ENCODE results near the gene PPME1.

PPME1 gene

GRCh38 chr11:74132833-74133232 is 38.3 kb upstream of the PPME1 start:
- Histone ChIP-seq H4K20me1 (ENCODE audit: insufficient read depth, low read length) (no peaks in the 10 kb centered on the region), H3K27me3 (ENCODE audit: insufficient read depth, low read length) (no peaks in the 10 kb centered on the region), H3K9me2 (ENCODE audit: low read depth, low read length) (no peaks in the 10 kb centered on the region), H3K4me1 (ENCODE audit: insufficient read depth, low read length, severe bottlenecking) (no peaks in the 10 kb centered on the region), H2AFZ (ENCODE audit: low read length) (no peak overlapping the region), H3K9me3 (ENCODE audit: low read length) (no peaks in the 10 kb centered on the region), H3K36me3 (ENCODE audit: insufficient read depth, low read length) (peaks cover 65% of the 10 kb centered on the region), H3K4me2 (ENCODE audit: low read length) (no peak overlapping the region), H3K27ac (ENCODE audit: low read depth, low read length, poor library complexity, severe bottlenecking) (no peak overlapping the region), H3F3A (ENCODE audit: insufficient read depth, low read length) (no peaks in the 10 kb centered on the region), H3K9ac (ENCODE audit: low read length) (no peak overlapping the region), H3K4me3 (ENCODE audit: low read depth, low read length, poor library complexity, severe bottlenecking) (no peak overlapping the region), H3K79me2 (ENCODE audit: insufficient read depth, low read length) (no peaks in the 10 kb centered on the region)
- TF ChIP-seq EZH2 (IDR thresholded peaks at IDR 0.05; ENCODE audit: borderline replicate concordance, low read length), result no peak
- TF ChIP-seq, protein P1, sequence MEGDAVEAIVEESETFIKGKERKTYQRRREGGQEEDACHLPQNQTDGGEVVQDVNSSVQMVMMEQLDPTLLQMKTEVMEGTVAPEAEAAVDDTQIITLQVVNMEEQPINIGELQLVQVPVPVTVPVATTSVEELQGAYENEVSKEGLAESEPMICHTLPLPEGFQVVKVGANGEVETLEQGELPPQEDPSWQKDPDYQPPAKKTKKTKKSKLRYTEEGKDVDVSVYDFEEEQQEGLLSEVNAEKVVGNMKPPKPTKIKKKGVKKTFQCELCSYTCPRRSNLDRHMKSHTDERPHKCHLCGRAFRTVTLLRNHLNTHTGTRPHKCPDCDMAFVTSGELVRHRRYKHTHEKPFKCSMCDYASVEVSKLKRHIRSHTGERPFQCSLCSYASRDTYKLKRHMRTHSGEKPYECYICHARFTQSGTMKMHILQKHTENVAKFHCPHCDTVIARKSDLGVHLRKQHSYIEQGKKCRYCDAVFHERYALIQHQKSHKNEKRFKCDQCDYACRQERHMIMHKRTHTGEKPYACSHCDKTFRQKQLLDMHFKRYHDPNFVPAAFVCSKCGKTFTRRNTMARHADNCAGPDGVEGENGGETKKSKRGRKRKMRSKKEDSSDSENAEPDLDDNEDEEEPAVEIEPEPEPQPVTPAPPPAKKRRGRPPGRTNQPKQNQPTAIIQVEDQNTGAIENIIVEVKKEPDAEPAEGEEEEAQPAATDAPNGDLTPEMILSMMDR (IDR thresholded peaks at IDR 0.05; ENCODE audit: low read length), result no peak

- no peaks in the 10 kb centered on the region for H3K9me2 ChIP-seq (ENCODE audit: low read depth, low read length)
Measured at GRCh38 chr11:74133436-74133835, 37.7 kb upstream of the PPME1 start.

GRCh38 chr11:74134661-74135060 is 36.4 kb upstream of the PPME1 start:
- Histone ChIP-seq H3K4me2 (ENCODE audit: low read length) (no peak overlapping the region), H4K20me1 (ENCODE audit: insufficient read depth, low read length) (no peaks in the 10 kb centered on the region), H2AFZ (ENCODE audit: low read length) (no peak overlapping the region), H3K9me3 (ENCODE audit: low read length) (no peaks in the 10 kb centered on the region), H3K9me2 (ENCODE audit: low read depth, low read length) (no peaks in the 10 kb centered on the region), H3K36me3 (ENCODE audit: insufficient read depth, low read length) (peaks cover 83% of the 10 kb centered on the region), H3K79me2 (ENCODE audit: insufficient read depth, low read length) (no peaks in the 10 kb centered on the region), H3K9ac (ENCODE audit: low read length) (no peak overlapping the region), H3K27me3 (ENCODE audit: insufficient read depth, low read length) (no peaks in the 10 kb centered on the region), H3K27ac (ENCODE audit: low read depth, low read length, poor library complexity, severe bottlenecking) (no peak overlapping the region), H3F3A (ENCODE audit: insufficient read depth, low read length) (no peaks in the 10 kb centered on the region), H3K4me3 (ENCODE audit: low read depth, low read length, poor library complexity, severe bottlenecking) (no peak overlapping the region), H3K4me1 (ENCODE audit: insufficient read depth, low read length, severe bottlenecking) (no peaks in the 10 kb centered on the region)
- TF ChIP-seq EZH2 (IDR thresholded peaks at IDR 0.05; ENCODE audit: borderline replicate concordance, low read length), result no peak
- TF ChIP-seq, protein P1 (IDR thresholded peaks at IDR 0.05; ENCODE audit: low read length), result no peak

More at GRCh38 chr11:74133436-74133835, 37.7 kb upstream of the PPME1 start:
- no peak overlapping the region for H3K27ac ChIP-seq (ENCODE audit: low read depth, low read length, poor library complexity, severe bottlenecking)
- H3K27me3 ChIP-seq (ENCODE audit: insufficient read depth, low read length), result no peaks in the 10 kb centered on the region
- TF ChIP-seq, protein P1 (IDR thresholded peaks at IDR 0.05; ENCODE audit: low read length), result no peak
- no peak for TF ChIP-seq EZH2 (IDR thresholded peaks at IDR 0.05; ENCODE audit: borderline replicate concordance, low read length)
- H3K36me3 ChIP-seq (ENCODE audit: insufficient read depth, low read length), result peaks cover 71% of the 10 kb centered on the region
- H3F3A ChIP-seq (ENCODE audit: insufficient read depth, low read length), result no peaks in the 10 kb centered on the region
- H3K79me2 ChIP-seq (ENCODE audit: insufficient read depth, low read length), result no peaks in the 10 kb centered on the region
- H2AFZ ChIP-seq (ENCODE audit: low read length), result no peak overlapping the region
- no peaks in the 10 kb centered on the region for H4K20me1 ChIP-seq (ENCODE audit: insufficient read depth, low read length)
- H3K9me3 ChIP-seq (ENCODE audit: low read length), result no peaks in the 10 kb centered on the region
- no peak overlapping the region for H3K4me3 ChIP-seq (ENCODE audit: low read depth, low read length, poor library complexity, severe bottlenecking)
- H3K4me1 ChIP-seq (ENCODE audit: insufficient read depth, low read length, severe bottlenecking), result no peaks in the 10 kb centered on the region
- H3K9ac ChIP-seq (ENCODE audit: low read length), result no peak overlapping the region
- H3K4me2 ChIP-seq (ENCODE audit: low read length), result no peak overlapping the region
